Measurements from ENCODE around the gene SCAI.

DNA sequence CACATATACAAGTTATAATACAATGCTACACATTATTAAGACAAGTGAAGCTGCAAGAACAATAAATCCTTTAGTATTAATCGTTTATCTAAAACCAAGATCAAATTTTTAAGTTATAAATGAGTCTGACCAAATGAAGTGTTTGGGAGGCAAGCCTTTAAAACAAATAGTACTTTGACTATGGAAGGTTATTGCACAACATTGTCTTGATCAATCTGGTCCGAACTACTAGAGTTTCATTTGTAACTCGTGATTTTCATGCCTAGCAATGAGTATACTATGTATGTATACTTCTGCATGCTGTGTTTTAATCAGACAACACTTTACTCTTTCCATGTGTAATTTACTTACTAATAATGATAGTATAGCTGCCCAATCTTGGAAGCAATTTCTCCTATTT, 115.3 kb downstream of the SCAI start:
- TF ChIP-seq, protein P1, sequence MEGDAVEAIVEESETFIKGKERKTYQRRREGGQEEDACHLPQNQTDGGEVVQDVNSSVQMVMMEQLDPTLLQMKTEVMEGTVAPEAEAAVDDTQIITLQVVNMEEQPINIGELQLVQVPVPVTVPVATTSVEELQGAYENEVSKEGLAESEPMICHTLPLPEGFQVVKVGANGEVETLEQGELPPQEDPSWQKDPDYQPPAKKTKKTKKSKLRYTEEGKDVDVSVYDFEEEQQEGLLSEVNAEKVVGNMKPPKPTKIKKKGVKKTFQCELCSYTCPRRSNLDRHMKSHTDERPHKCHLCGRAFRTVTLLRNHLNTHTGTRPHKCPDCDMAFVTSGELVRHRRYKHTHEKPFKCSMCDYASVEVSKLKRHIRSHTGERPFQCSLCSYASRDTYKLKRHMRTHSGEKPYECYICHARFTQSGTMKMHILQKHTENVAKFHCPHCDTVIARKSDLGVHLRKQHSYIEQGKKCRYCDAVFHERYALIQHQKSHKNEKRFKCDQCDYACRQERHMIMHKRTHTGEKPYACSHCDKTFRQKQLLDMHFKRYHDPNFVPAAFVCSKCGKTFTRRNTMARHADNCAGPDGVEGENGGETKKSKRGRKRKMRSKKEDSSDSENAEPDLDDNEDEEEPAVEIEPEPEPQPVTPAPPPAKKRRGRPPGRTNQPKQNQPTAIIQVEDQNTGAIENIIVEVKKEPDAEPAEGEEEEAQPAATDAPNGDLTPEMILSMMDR (IDR thresholded peaks at IDR 0.05; ENCODE audit: low read depth, low read length, poor library complexity, severe bottlenecking), result no peak
- no peak for TF ChIP-seq EZH2phosphoT487 (IDR thresholded peaks at IDR 0.05; ENCODE audit: borderline replicate concordance, low read length)
